ENCODE results near the gene CNTNAP2.
"Not testable (repeated sequence)": the region's sequence is repeated elsewhere in the genome, so short reads cannot be mapped to it uniquely, and the experiment has no call there.

The CNTNAP2 gene

DNA sequence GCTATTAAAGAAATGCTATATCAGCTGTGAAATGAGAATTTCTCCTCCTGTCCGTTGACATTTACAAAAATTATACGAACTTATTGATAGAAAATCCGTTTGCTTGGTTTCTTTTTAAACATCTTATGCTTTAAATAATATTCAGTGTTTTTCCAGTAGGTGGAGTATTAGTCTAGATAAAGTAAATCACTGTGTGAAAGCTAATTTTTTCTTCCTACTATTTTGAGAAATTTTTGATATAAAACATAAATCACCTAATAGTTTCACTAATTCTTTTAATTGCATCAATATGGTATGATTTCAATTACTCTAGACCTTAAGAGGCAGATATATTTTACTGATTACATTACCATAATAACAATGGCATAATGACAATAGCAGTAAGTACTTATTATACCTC is 2138.7 kb downstream of the CNTNAP2 start:
- no peak for DNase-seq

DNA sequence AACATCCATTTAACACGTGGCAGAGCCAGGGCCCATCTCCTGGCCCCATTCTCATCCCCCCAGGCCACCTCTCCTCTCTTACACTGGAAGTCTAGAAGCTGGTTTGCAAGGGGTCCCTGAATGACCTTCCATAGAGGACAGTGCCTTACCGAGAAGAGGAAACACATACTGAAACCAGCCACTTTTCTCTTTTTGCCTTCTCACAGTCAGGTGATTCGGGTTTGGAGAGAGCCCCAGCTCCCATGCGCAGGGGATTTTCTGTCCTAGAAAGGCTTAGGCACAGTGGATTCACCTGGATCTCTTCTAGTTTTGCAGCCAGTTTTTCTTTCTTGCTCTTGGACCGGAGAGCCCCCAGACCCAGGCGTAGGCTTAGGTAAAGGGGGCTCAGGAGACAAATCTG is 2139.8 kb downstream of the CNTNAP2 start:
- no peak for DNase-seq

DNA sequence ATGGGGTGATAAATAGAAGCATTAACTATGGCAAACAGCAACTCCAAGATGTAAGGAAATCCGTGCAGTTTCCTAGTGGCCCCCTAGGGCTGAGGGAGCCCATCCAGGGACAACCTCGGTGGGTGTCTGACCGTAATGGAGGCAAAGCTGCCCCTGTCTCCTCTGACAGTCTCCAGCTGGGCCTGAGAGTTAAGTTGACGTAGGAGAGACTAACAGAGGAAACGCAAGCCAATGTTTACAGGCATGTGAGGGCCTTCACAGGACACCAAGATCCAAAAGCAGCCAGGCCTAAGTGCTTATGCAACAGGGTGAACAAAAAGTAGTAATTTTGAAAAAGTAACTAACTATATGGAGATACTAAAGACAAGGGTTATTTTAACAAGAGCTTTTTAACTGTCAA is 2144.0 kb downstream of the CNTNAP2 start:
- DNase-seq, result no peak

DNA sequence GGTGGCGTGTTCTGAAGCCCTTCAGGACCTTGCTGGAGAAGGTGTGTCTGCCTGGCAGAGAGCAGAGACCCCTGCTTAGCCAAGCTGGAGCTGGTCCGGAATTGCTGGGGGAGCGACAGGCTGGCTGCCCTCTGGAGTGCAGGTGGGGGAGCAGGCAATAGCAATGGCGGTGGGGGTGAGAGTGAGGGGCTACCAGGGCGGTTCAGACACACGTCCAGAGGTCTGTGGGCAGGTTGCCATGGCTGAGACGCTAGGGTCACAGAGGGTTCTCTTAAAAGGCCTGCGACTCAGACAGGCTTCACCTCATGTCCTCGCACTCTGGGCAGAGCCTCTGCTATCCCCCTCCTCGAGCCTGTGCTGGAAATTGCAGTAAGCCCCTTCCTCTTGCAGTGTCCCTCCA is 2144.9 kb downstream of the CNTNAP2 start:
- DNase-seq, result no peak

DNA sequence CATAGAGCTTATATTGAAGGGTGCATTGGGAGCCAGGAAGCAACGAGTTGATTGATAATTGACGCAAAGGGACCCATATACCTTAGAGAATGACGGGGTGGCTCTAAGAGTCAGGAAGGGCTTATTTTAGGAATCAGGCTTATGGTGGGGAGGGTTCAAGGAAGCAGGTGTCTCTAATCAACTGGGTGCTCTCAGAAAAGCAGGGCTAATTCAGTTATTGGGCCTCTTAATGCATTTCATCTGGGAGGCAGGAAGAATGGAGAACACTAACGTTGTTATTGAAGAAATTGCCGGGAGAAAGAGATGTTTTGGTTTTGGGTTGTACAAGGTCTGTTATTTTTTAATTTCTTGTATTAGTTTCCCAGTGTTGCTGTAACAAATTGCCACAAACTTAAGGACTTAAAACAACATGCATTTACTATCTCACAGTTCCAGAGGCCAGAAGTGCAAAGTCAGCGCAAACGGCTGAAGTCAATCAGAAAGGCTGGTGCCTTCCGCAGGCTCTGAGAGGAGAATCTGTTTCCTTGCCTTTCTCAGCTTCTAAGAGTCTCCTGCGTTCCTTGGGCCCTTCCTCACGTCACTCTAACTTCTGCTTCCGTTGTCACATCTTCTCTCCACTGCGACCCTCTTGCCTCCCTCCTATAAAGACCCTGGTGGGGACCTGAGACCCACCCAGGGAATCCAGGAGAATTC is 2145.5 kb downstream of the CNTNAP2 start:
- no peak for DNase-seq

DNA sequence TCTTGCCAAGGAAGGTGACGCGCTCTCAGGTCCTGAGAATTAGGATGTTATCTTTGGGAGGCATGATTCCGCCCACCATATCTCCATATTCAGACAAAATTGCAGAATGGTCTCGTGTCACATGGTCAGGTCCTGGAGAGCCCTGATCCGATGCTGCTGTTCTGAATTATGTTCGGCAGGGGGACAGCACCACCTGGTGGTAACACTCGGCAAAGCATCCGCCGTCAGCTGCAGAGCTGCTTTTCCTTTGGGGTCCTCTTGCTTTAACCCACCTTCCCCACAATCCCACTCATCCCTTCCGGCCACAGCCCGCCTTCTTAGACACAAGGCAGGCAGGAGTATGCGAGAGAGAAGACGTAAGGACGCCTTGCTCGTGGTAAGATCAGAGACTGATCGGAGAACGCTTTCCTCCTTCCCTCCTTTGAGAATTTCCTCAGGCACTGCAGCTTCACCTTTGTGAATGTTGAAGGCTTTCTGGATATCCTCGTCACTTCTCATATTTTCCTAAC is 2146.2 kb downstream of the CNTNAP2 start:
- DNase-seq, result peak; percentile 85

DNA sequence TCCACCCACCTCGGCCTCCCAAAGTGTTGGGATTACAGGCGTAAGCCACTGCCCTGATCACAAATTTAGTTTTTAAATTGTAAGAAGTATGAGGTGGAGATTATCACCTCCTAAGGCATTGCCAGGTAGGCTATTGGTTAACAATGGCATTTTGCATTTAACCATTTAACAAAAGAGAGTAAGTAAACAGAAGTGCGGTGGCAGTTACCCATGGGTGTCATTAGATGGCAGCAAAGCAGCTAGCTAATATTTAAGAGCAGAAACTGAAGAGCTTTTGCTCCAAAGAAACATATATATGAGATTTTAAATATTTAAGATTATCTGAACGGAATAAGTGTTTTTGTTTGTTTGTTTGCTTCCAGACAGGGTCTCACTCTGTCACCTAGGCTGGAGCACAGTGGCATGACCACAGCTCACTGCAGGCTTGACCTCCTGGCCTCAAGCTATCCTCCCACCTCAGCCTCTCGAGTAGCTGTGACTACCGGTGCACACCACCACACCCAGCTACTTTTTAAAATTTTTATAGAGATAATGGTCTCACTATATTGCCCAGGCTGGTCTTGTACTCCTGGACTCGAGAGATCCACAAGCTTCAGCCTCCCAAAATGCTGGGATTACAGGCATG is 2148.4 kb downstream of the CNTNAP2 start:
- no peak for DNase-seq

DNA sequence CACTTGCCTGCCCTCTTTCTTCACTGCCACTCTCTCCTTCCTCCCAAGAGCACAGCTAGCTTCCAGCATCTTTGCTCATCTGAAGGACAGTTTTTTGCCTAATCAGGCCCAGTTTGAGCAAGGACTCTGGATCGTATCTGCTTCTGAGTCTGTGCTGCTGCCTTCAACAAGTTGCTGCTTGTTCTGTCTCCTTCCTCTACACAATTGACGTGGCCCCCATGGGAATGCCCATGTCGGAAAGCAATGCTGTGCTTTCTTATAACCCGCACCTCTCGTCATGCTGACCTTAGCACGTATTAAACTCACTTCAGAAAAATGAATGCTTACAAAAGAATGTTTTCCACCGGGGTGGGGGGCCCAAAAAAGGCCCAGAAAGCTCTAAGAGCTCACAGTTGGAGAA is 2149.3 kb downstream of the CNTNAP2 start:
- DNase-seq, result no peak

DNA sequence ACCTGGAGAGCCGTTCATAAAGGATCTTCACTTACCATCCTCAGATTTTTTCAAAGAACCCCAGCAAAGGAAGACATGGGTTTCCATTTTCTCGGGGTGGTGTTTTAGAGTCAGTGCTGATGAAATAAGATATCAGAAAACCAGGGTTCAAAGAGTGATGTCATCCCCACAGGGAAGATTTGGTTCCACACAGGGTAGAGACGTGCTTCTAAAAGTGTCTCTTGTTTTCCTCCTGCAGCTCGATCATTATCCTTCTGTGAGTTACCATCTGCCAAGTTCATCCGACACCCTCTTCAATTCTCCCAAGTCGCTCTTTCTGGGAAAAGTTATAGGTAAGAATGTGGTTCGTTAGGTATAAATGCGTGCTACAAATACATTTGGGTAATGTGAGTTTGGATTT is 2150.2 kb downstream of the CNTNAP2 start:
- no peak for DNase-seq

DNA sequence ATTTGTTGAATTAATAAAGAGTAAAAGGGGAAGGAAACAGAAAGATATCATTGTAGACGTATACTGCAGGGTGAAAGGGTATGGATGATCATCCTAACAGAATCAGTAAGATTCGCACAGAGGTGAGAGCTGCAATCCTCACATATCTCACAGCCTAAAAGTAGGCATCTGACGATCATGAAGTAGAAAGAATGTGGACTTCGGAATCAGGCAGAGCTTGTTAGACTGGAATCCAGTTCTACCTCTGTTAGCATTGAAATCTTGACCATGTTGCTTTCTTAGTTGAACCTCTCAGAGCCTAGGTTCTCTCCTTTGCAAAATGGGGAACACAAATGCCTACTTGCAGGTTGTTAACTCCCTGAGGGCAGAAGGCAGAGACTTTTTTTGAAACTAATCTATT is 2154.0 kb downstream of the CNTNAP2 start:
- no peak for DNase-seq

DNA sequence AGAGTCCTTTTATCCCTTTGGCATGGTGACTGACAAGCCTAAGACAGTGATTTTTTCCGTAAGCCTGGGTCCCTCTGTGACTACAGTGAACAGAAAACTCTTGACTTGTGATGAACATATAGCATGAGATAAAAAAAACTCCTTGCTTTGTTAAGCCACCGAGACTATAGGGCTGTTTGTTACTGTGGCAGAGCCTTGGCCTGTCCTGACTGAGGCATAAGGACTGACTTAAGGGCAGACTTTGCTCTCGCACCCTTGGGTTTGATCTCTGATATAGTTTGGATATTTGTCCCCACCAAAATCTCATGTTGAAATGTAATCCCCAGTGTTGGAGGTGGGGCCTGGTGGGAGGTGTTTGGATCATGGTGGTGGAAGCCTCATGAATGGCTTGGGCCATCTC is 2157.5 kb downstream of the CNTNAP2 start:
- DNase-seq, result no peak

DNA sequence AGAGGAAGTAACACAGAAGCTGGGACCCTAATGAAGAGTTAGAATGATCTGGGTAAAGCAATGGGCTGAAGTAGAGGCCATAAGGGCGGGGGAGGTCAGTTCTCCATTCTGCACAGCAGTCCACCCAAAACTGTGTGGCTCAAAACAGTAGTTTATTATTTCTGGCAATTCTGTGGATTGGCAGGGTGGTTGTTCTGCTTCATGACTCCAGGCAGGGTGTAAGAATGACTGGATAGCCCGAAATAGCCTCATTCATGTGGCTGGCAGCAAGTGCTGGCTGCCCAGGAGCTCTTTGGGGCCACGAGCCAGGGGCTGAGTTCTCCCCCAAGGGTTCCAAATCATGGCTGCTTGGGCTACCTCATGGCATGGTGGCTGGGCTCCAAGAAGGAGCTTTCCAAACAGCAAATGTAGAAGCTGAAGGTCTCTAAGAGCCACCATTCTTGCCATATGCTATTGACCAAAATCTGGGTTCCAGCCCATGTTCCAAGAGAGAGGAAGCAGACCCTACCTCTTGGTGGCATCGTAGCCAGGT is 2158.8 kb downstream of the CNTNAP2 start:
- DNase-seq, result no peak

DNA sequence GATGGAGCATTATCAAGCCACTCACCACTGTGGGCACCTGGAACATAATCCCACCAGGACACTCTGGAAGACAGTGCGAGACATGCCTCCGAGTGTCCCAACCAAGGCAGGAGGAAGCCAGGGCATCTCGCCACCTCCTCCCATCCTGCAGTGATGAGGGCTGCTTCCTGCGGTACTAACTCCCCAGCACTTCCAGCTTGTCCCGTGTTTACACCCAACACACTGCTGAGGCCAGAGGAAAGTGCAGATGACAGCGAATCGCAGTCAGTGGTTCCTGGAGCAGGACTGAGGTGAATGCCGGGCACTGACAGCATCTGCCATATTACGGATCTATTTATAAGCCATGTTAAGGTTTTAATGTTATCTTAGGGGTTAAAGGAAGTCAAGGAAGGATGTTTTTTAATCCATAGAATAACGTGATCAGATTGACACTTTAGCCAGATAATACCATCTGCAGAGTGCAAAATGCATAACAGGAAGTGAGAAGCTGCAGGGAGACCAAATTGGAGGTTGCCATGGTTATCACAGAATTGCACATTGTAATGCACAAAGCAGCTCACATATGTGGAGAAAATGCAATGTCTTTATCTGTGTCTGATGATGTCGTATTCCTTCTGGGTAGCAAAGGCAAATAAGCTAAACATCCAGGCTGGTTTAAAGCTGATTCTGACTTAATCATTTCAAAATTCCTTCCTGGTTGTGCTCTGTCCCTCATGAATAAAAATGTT is 2159.9 kb downstream of the CNTNAP2 start:
- no peak for DNase-seq

DNA sequence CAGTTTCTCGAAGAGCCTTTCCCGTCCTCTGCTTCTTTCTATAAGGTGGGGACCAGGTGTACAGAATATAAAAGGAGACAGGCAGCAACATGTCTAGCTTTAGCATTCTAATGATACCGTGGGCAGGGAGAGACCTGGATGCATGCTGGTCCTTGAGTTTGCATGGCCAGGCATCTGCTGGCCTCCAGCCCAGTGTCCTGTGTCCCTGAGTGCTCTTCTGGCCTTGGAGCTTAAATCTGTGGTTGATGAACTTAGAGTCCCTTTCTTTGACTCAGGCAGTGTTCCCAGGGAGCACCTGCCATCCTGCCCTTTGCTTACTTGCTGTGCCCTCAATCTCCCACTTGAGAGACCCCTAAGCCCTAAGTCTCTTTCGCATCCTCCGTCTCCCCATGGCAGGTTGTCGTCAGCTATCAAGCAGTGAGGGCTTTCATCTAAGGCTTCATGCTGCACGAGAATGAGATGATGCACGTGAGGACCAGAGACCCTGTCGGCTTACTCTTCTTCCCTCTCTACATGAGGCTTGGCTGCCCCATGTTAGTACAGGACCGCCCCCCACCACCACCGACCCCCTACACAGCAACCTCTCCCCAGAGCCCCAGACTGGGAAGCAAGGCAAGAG is 2160.6 kb downstream of the CNTNAP2 start:
- no peak for DNase-seq

DNA sequence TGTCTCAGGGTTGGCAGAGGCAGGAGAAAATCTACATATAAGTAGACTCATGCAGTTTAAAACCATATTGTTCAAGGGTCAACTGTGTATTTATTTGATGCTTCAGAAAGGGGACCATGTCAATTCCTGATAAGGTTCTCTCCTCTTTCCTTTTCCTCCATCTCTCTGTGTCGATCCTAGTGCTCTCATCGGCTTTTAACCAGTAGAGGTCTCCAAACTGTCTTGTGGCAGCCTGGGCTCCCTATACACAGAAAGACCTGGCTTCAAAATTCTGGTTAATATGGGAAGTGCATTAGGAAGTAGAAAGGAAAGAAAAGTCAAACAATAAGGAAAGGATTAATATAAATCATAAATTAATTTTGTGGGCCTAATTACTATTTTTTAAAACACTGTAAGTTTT is 2169.5 kb downstream of the CNTNAP2 start:
- DNase-seq, result no peak

DNA sequence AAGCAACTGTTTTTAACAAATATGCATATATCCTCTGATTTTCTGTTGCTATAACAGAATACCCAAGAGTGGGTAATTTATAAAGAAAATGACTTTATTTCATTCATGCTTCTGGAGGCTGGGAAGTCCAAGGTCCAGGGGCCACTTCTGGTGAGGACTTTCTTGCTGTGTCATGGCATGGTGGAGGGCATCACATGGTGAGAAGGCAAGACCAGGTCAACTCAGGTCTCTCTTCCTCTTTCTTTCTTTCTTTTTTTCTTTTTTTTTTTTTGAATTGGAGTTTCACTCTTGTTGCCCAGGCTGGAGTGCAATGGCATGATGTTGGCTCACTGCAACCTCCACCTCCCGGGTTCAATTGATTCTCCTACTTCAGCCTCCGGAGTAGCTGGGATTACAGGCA is 2170.9 kb downstream of the CNTNAP2 start:
- no peak for DNase-seq

DNA sequence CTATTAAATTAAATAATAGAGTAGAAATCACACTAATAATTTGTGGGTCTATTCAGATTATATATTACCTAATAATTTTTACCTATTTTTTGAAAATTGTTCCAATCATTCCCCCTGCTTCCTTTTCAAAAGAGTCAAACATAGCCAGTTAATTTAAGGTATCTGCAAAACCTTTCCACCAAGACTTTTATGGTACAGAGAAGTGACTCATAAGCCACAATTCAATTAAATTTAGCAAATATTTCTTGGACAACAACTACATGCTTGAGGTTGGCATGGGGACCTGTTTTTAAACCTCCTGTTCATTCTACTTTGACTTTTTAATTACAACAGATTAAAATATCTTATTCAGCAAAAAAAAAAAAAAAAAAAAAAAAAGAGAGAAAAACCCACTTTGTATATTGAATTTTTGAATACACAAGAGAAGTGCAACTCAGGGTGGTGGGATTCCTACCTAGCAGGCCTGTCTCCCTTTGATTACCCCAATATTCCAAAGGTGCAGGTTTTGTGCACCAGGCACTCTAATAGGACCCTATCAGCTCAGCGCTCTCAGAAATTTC is 2172.1 kb downstream of the CNTNAP2 start:
- no peak for DNase-seq

DNA sequence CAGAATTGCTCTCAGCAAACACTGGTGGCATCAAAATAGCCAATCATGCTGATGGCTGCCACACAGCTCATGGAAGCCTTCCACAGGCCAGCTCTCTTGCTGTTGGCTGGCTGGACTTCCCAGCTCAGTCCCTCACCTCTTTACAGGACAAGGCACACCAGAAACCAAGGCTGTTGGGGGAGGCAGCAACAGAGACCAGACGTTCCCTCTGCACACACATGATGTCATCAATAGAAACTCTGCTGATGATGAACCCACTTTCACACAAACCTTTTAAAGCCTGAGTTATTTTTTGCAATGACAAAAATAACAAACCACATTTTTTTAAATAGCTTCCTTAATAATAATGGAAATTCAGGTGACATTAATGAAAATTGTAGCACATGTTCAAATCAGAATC is 2173.0 kb downstream of the CNTNAP2 start:
- DNase-seq, result no peak

DNA sequence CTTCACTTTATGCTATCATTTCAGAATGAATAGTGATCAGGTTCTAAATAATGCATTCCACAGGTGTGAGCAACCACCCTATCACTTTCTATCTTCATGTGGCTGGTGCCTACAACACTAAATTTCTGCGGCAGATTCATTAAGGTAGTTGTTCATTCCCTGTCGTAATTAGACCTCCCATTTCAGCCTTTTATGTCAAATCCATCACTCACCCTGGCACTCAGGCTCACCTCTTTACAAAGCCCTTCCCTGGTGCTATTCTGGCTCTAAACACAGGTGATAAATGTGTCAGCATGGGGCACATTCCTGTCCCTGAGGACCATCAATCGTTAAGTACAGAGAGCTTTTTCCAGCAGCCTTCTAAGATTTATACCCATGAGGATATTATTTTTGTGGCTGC is 2173.9 kb downstream of the CNTNAP2 start:
- DNase-seq, result no peak

DNA sequence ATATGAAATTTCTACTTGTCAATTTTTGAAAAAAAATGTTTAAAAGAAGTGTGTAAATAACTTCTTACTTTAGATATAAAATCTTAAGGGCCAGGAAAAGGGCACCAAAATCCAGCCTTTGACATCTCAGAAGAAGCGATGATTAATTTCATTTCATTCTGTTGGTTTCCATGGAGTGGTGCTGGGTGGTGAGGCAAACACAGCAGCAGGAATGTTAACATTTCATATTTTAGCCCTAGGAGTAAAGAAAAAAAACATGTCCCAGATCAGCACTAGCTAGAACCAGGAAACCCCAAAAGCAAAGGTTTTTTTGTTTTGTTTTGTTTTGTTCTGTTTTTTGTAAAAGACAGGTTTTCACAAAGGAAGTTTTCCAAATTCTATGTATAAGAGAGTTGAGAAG is 2175.2 kb downstream of the CNTNAP2 start:
- no peak for DNase-seq

DNA sequence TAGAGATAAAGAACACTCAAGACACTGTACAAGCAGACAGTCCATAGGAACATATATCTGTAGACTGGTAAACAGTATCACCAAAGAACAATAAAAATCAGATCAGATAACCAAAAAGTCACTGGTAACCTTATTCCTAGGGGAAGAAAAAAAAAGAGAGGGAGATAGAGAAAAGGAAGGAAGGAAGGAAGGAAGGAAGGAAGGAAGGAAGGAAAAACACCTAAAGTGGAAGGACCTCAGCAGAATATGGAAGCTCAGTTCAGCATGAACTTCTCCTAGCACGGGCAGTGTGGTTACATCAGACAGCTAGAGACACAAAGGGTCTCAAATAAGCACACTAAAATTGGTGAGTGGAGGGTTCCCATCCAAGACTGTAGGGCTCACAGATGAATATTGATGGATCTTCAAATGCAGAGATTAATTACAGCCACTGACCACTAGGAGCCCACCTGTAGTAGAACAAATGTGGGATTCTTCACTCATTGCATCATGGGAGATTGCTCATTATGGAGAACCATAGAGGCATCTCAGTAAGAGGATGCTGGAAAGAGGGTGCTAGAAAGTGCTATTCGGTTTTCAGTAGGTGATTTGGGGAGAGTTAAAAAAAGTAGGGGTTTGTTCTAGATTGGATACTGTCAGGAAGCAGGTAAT is 2180.5 kb downstream of the CNTNAP2 start:
- no peak for DNase-seq

DNA sequence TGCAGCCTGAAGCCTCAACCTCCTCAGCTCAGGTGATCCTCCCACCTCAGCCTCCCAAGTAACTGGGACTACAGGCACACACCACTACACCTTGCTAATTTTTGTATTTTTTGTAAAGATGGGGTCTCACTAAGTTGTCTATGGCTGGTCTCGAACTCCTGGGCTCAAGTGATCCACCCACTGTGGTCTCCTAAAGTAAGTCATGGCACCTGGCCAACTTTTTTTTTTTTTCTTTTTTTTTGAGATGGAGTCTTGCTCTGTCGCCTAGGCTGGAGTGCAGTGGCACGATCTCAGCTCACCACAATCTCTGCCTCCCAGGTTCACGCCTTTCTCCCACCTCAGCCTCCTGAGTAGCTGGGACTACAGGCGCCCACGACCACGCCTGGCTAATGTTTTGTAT is 2182.2 kb downstream of the CNTNAP2 start:
- not testable (repeated sequence) for DNase-seq

Measured in right forelimb (tissue), 1 donor.